Thyroid gland (tissue), 4 donors: ENCODE results near the gene TNFRSF17. TPM values are rescaled to one million over a fixed set of nuclear protein-coding genes. Genes with fewer than 3 reads are reported as not detected.
"Not testable (repeated sequence)": the region's sequence is repeated elsewhere in the genome, so short reads cannot be mapped to it uniquely, and the experiment has no call there.

Source experiments
- DNase-seq, 2 donors: peaks; one replicate each; pipeline ENCODE4 v3.0.0-alpha.2; 2019
- H3K27ac ChIP-seq, 3 donors: fragments of 200-600 bp; sonication (generic); 1 replicate in 2 of 3; 2 replicates in 1 of 3; pipeline ENCODE4 v1.5.1; 2016 to 2019; ENCODE audit warnings: mild to moderate bottlenecking in 1 of 3, moderate library complexity in 1 of 3
- H3K27me3 ChIP-seq: fragments of 200-600 bp; sonication (generic); one replicate; pipeline ENCODE4 v1.5.1; 2019
- H3K36me3 ChIP-seq, 2 donors: fragments of 200-600 bp; sonication (generic); one replicate each; pipeline ENCODE4 v1.5.1; 2016 to 2019
- H3K4me1 ChIP-seq, 2 donors: fragments of 200-600 bp; sonication (generic); one replicate each; pipeline ENCODE4 v1.5.1; 2017 to 2019
- H3K4me3 ChIP-seq, 3 donors: fragments of 200-600 bp; sonication (generic); replicated peaks in 1 of 3; 1 replicate in 2 of 3; 2 replicates in 1 of 3; pipeline ENCODE4 v1.5.1; 2016; ENCODE audit warnings: mild to moderate bottlenecking in 1 of 3
- H3K9me3 ChIP-seq: fragments of 200-600 bp; sonication (generic); one replicate; pipeline ENCODE4 v1.5.1; 2017
- POLR2A ChIP-seq, 2 donors: fragments of 450-650 bp; IDR thresholded peaks; one replicate each; pipeline ENCODE4 v1.6.1; 2017; ENCODE audit warnings: antibody characterized with exemption in 2 of 2, mild to moderate bottlenecking in 2 of 2, moderate library complexity in 1 of 2
- WGBS, 2 donors: methylation state at CpG; one replicate each; pipeline ENCODE4 v1.1.5; 2017; 5-methylcytosine and 5-hydroxymethylcytosine counted together
- intact Hi-C: fragments of 100-400 bp; cut with DNase I; formaldehyde crosslinking; loops from one replicate; pipeline ENCODE4 v1.15.1; 2023
- total RNA-seq, 4 donors: library from RNA; depleted of rRNA; stranded (reverse); fragments of >200 nt; gene quantifications; one replicate each; pipeline ENCODE4 v1.2.3, GENCODE V29; 2016
- TF ChIP-seq, protein P1 (sequence below), 6 experiments: fragments of 200-600 bp in 3 of 6; fragments of 450-650 bp in 3 of 6; sonication (generic) in 3 of 6; IDR thresholded peaks; one replicate each; pipeline ENCODE4 v1.5.1; 2016 to 2019; ENCODE audit warnings: antibody characterized with exemption in 6 of 6, mild to moderate bottlenecking in 2 of 6, inconsistent platforms in 1 of 6, moderate library complexity in 1 of 6

TNFRSF17 gene
- total RNA-seq, 4 donors from 2014 or later, result 0.67 TPM; not detected in 3

DNA sequence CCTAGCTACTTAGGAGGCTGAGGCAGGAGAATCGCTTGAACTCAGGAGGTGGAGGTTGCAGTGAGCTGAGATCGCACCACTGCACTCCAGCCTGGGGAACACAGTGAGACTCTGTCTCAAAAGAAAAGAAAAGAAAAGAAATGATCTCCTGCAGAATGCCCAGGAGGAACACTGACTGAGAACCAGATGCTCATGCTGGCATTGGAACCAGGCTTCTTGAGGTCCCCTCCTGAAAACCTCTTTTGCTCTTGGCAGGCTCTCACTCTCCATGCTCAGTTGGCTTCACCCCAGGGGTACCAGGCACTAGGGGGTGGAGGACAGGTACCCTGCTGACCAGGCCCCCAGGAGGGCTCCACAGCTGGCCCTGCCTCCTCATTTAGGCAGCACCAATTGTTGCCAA lies 8.5 kb upstream of the TNFRSF17 start:
- Histone ChIP-seq H3K27ac (no peak overlapping the region), H3K9me3 (no peaks in the 10 kb centered on the region), H3K36me3 (no peaks in the 10 kb centered on the region), H3K27me3 (no peaks in the 10 kb centered on the region), H3K4me1 (peaks cover 10 to 14% of the 10 kb centered on the region in 2 donors), H3K4me3 (no peak overlapping the region)
- TF ChIP-seq, protein P1, sequence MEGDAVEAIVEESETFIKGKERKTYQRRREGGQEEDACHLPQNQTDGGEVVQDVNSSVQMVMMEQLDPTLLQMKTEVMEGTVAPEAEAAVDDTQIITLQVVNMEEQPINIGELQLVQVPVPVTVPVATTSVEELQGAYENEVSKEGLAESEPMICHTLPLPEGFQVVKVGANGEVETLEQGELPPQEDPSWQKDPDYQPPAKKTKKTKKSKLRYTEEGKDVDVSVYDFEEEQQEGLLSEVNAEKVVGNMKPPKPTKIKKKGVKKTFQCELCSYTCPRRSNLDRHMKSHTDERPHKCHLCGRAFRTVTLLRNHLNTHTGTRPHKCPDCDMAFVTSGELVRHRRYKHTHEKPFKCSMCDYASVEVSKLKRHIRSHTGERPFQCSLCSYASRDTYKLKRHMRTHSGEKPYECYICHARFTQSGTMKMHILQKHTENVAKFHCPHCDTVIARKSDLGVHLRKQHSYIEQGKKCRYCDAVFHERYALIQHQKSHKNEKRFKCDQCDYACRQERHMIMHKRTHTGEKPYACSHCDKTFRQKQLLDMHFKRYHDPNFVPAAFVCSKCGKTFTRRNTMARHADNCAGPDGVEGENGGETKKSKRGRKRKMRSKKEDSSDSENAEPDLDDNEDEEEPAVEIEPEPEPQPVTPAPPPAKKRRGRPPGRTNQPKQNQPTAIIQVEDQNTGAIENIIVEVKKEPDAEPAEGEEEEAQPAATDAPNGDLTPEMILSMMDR (IDR thresholded peaks at IDR 0.05), result no peak
- no peak for TF ChIP-seq POLR2A (IDR thresholded peaks at IDR 0.05)
- intact Hi-C loops, result no loop called here
- WGBS, 2 donors, result 90 to 96% methylated on average over 2 of the region's 2 CpGs
- no peak for DNase-seq

DNA sequence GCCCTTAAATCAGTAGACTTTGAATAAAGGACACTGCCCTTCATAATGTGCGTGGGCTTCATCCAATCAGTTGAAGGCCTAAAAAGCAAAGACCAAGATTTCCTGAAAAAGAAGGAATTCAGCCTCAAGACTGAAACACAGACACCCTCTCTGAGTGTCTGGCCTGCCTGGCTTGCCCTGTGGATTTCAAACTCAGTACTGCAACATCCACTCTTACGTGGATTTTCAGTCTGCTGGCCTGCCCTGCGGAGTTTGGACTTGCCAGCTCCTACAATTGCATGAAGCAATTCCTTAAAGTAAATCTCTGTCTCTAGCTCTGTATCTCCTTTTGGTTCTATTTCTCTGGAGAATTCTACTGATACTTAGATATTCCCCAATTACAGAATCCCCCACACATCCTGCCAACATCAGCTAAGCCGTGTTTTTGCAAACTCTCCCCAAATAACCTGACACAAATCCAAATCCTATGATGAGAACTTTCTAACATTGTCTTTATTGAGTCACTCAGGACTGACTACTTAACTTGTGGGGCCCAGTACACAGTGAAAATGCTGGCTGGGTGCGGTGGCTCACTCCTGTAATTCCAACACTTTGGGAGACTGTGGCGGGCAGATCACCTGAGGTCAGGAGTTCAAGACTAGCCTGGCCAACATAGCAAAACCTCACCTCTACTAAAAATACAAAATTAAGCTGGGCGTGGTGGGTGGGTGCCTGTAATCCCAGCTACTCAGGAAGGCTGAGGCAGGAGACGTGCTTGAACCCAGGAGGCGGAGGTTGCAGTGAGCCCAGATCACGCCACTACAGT lies 7.2 kb upstream of the TNFRSF17 start:
- TF ChIP-seq, protein P1 (IDR thresholded peaks at IDR 0.05), result no peak
- no peak for TF ChIP-seq POLR2A (IDR thresholded peaks at IDR 0.05)
- no peaks in the 10 kb centered on the region for H3K36me3 ChIP-seq
- intact Hi-C loops, result no loop called here
- no peaks in the 10 kb centered on the region for H3K27me3 ChIP-seq
- no peaks in the 10 kb centered on the region for H3K9me3 ChIP-seq
- H3K27ac ChIP-seq, result peak overlapping the region in 2 of 3 donors; percentile 80 to 83
- DNase-seq, result no peak
- H3K4me1 ChIP-seq, result peaks cover 10 to 14% of the 10 kb centered on the region in 2 donors
- H3K4me3 ChIP-seq, result no peak overlapping the region
- WGBS, 2 donors, result 81 to 89% methylated on average over 10 of the region's 10 CpGs

DNA sequence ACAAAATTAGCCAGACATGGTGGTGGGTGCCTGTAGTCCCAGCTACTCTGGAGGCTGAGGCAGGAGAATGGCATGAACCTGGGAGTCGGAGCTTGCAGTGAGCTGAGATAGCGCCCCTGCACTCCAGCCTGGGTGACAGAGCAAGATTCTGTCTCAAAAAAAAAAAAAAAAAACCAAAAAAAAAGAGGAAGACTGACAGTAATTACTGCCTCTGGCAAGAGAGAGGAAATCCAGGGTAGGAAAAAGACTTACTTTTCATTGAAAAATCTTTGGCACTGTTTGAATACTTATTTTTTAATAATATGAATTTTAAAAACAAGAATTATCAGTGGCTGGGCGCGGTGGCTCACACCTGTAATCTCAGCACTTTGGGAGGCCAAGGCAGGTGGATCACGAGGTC lies 2.6 kb upstream of the TNFRSF17 start:
- peaks cover 24 to 32% of the 10 kb centered on the region in 2 donors for H3K4me1 ChIP-seq
- H3K9me3 ChIP-seq, H3K27ac ChIP-seq, H3K36me3 ChIP-seq, H3K27me3 ChIP-seq, DNase-seq, intact Hi-C loops, H3K4me3 ChIP-seq: not testable (repeated sequence)
- WGBS, 2 donors, result 90 to 95% methylated on average over 5 of the region's 5 CpGs

DNA sequence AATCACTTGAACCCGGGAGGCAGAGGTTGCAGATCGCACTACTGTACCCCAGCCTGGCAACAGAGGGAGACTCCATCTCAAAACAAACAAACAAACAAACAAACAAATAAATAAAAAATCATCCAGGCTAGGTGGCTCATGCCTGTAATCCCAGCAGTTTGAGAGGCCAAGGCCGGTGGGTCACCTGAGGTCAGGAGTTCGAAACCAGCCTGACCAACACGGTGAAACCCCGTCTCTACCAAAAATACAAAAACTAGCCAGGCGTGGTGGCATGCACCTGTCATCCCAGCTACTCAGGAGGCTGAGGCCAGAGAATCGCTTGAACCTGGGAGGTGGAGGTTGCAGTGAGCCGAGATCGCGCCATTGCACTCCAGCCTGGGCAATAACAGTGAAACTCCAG lies 2.0 kb upstream of the TNFRSF17 start:
- H3K36me3 ChIP-seq, H3K4me3 ChIP-seq, DNase-seq, H3K27me3 ChIP-seq, intact Hi-C loops, H3K9me3 ChIP-seq: not testable (repeated sequence)
- Histone ChIP-seq H3K4me1 (peaks cover 24 to 32% of the 10 kb centered on the region in 2 donors), H3K27ac (peak overlapping the region in 1 of 3 donors; percentile 45)
- 84 to 95% methylated on average over 11 of the region's 11 CpGs for WGBS, 2 donors

DNA sequence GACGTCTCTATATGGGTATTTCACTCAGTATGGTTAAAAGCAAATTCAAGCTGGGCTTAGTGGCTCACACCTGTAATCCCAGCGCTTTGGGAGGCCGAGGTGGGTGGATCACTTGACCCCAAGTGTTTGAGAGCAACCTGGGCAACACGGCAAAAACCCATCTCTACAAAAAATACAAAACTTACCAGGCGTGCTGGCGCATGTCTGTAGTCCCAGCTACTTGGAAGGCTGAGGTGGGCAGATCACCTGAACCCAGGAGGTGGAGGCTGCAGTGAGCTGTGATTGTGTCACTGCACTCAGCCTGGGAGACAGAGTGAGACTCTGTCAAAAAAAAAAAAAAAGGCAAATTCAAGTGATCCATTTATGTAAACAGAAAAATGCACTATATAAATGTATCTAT lies 1.3 kb upstream of the TNFRSF17 start:
- Histone ChIP-seq H3K27ac (peak overlapping the region; percentile 45 to 90 (median 71)), H3K27me3 (no peaks in the 10 kb centered on the region), H3K9me3 (no peaks in the 10 kb centered on the region), H3K4me1 (peaks cover 18 to 25% of the 10 kb centered on the region in 2 donors), H3K4me3 (no peak overlapping the region), H3K36me3 (no peaks in the 10 kb centered on the region)
- TF ChIP-seq, protein P1 (IDR thresholded peaks at IDR 0.05), result no peak
- no peak for TF ChIP-seq POLR2A (IDR thresholded peaks at IDR 0.05)
- 73 to 78% methylated on average over 6 of the region's 6 CpGs for WGBS, 2 donors
- peak in 1 of 2 donors; percentile 45 for DNase-seq
- intact Hi-C loops, result no loop called here

DNA sequence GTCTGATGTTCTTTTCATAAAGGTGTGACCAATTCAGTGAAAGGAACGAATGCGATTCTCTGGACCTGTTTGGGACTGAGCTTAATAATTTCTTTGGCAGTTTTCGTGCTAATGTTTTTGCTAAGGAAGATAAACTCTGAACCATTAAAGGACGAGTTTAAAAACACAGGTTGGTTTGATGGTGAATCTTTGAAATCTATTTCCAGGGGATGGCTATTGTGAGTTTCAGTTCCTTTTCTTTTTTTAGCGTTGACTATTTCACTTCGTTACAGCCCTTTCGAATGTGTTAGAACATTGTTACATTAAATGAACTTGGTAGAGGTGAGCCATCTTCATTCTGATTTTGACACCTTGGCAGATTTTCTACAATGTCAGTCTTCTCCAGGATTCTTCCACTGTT lies 1.2 kb downstream of the TNFRSF17 start:
- H3K9me3 ChIP-seq, result no peaks in the 10 kb centered on the region
- 92 to 93% methylated on average over 7 of the region's 7 CpGs for WGBS, 2 donors
- H3K27me3 ChIP-seq, result no peaks in the 10 kb centered on the region
- TF ChIP-seq, protein P1 (IDR thresholded peaks at IDR 0.05), result no peak
- TF ChIP-seq POLR2A (IDR thresholded peaks at IDR 0.05), result no peak
- no peak overlapping the region for H3K4me3 ChIP-seq
- no peak for DNase-seq
- no peaks in the 10 kb centered on the region for H3K36me3 ChIP-seq
- peak overlapping the region in 1 of 3 donors; percentile 90 for H3K27ac ChIP-seq
- intact Hi-C loops, result no loop called here
- peaks cover 16 to 22% of the 10 kb centered on the region in 2 donors for H3K4me1 ChIP-seq
